Mucosa of rectum (tissue), 2 donors: ENCODE results near the gene RXFP3.

Experiments used
- H3K27ac ChIP-seq, 2 donors: one replicate each; pipeline ENCODE4 v1.7.0; 2013; ENCODE audit warnings: inconsistent platforms in 2 of 2, low read depth in 2 of 2, low read length in 2 of 2
- H3K27me3 ChIP-seq, 2 donors: one replicate each; pipeline ENCODE4 v1.7.0; 2013; ENCODE audit warnings: low read length in 2 of 2; ENCODE audit not compliant: control insufficient read depth in 2 of 2, insufficient read depth in 2 of 2
- H3K36me3 ChIP-seq, 2 donors: one replicate each; pipeline ENCODE4 v1.7.0; 2013; ENCODE audit warnings: low read length in 2 of 2; ENCODE audit not compliant: control insufficient read depth in 2 of 2, insufficient read depth in 2 of 2
- H3K4me1 ChIP-seq, 2 donors: one replicate each; pipeline ENCODE4 v1.7.0; 2013; ENCODE audit warnings: low read length in 2 of 2, mild to moderate bottlenecking in 1 of 2; ENCODE audit not compliant: control insufficient read depth in 2 of 2, insufficient read depth in 2 of 2
- H3K4me3 ChIP-seq, 2 donors: one replicate each; pipeline ENCODE4 v1.7.0; 2013; ENCODE audit warnings: low read length in 2 of 2
- H3K9ac ChIP-seq, 2 donors: one replicate each; pipeline ENCODE4 v1.7.0; 2013; ENCODE audit warnings: low read length in 2 of 2, low read depth in 1 of 2, mild to moderate bottlenecking in 1 of 2
- H3K9me3 ChIP-seq, 2 donors: one replicate each; pipeline ENCODE4 v1.7.0; 2013; ENCODE audit warnings: low read length in 2 of 2; ENCODE audit not compliant: control insufficient read depth in 2 of 2
- donor health status: healthy.
- donor health status: Normal muscosa, but diverticular disease.

The RXFP3 gene

GRCh38 chr5:33978306-33978705, 42.1 kb downstream of the RXFP3 start:
- H3K36me3 ChIP-seq: no peaks in the 10 kb centered on the region
- no peak overlapping the region for H3K4me3 ChIP-seq
- H3K9ac ChIP-seq: no peak overlapping the region
- H3K9me3 ChIP-seq: no peaks in the 10 kb centered on the region
- no peaks in the 10 kb centered on the region for H3K4me1 ChIP-seq
- no peak overlapping the region for H3K27ac ChIP-seq
- H3K27me3 ChIP-seq: no peaks in the 10 kb centered on the region

DNA sequence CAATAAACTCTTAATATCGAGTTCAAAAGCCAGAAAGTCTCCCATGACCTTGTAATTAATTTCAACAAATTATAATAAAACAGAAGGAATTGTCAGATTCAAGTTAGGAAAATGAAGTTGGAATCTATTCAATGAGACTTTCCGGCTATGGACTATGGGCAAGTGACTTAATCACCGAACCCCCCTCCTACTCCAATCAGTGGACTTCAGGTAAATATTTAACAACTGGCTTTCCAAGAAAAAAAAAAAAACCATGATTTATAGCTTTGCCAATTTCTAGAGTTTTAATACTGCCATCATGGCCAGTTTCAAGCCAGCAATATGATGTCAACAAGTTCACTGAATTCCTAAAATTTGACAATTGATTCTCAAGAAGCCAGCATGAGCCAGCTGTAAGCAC, 43.8 kb downstream of the RXFP3 start:
- no peaks in the 10 kb centered on the region for H3K9me3 ChIP-seq
- H3K4me3 ChIP-seq: no peak overlapping the region
- H3K27me3 ChIP-seq: no peaks in the 10 kb centered on the region
- no peak overlapping the region for H3K9ac ChIP-seq
- no peak overlapping the region for H3K27ac ChIP-seq
- no peaks in the 10 kb centered on the region for H3K4me1 ChIP-seq
- H3K36me3 ChIP-seq: no peaks in the 10 kb centered on the region

GRCh38 chr5:33981408-33982162, 45.4 kb downstream of the RXFP3 start:
- Histone ChIP-seq H3K27ac (no peak overlapping the region), H3K27me3 (no peaks in the 10 kb centered on the region), H3K9ac (no peak overlapping the region), H3K4me3 (no peak overlapping the region), H3K9me3 (no peaks in the 10 kb centered on the region), H3K36me3 (peaks cover 0 to 1% of the 10 kb centered on the region in 2 donors), H3K4me1 (no peaks in the 10 kb centered on the region)

DNA sequence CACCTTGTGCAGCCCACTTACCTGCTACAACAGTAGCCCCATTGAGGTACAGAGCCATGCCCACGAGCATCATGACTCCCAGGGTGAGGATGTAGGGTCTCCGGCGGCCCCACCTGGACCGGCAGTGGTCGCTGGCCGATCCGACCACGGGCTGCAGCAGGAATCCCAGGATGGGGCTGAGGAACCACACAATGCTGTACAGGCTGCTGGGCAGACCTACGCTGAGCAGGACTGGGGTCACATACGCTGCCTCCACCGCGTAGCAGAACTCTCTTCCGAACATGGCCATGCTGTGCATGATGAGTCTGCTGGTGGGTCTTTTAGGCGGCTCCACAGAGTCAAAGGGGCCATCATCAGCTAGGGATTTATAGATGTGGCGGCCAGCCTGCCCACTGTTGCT, 48.0 kb downstream of the RXFP3 start:
- Histone ChIP-seq H3K27ac (no peak overlapping the region), H3K9ac (no peak overlapping the region)

GRCh38 chr5:33984671-33985124, 48.5 kb downstream of the RXFP3 start, which contains the start of gene SLC45A2:
Gene SLC45A2, minus strand, starts transcription at chr5:33984693. Its CDS starts 110 bp downstream, at chr5:33984583.
- H3K36me3 ChIP-seq: peaks cover 22 to 23% of the 10 kb centered on the region in 2 donors
- no peaks in the 10 kb centered on the region for H3K27me3 ChIP-seq
- no peak within 1 kb of the TSS for H3K27ac ChIP-seq
- H3K4me3 ChIP-seq: no peak within 1 kb of the TSS
- no peaks in the 10 kb centered on the region for H3K9me3 ChIP-seq
- no peaks in the 10 kb centered on the region for H3K4me1 ChIP-seq
- no peak within 1 kb of the TSS for H3K9ac ChIP-seq

More for the DNA sequence above, 48.0 kb downstream of the RXFP3 start:
- Histone ChIP-seq H3K27me3 (no peaks in the 10 kb centered on the region), H3K9me3 (no peaks in the 10 kb centered on the region), H3K4me1 (no peaks in the 10 kb centered on the region), H3K36me3 (peaks cover 20 to 22% of the 10 kb centered on the region in 2 donors), H3K4me3 (no peak overlapping the region)

DNA sequence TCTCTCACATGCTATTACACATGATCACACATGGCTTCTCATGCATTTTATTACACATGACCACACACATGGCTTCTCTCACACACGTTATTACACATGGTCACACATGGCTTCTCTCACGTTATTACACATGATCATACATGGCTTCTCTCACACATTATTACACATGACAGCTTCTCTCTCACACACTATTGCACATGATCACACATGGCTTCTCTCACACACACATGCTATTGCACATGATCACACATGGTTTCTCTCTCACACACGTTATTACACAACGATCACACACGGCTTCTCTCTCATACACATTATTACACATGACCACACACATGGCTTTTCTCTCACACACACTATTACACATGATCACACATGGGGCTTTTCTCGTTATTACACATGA, 49.3 kb downstream of the RXFP3 start:
- Histone ChIP-seq H3K27me3 (no peaks in the 10 kb centered on the region), H3K4me3 (no peak overlapping the region), H3K36me3 (peaks cover 23 to 26% of the 10 kb centered on the region in 2 donors), H3K9me3 (no peaks in the 10 kb centered on the region), H3K9ac (no peak overlapping the region), H3K4me1 (no peaks in the 10 kb centered on the region), H3K27ac (no peak overlapping the region)
